Neural cell (in vitro differentiated cells): ENCODE results near the gene EVC. TPM values are rescaled to one million over a fixed set of nuclear protein-coding genes. Genes with fewer than 3 reads are reported as not detected.

Source experiments
- H2AFZ ChIP-seq: fragments of 200-600, 300-800 bp; sonication (generic), shearing (Covaris generic); 2 replicates; pipeline ENCODE4 v1.6.0; 2014; ENCODE audit warnings: low read depth, mild to moderate bottlenecking, antibody characterized with exemption, low read length, moderate library complexity
- H3F3A ChIP-seq: fragments of 200-600 bp; shearing (Covaris generic); 2 replicates; pipeline ENCODE4 v1.6.1; 2016; ENCODE audit warnings: mild to moderate bottlenecking, moderate library complexity, mixed read lengths, antibody characterized with exemption, low read length; ENCODE audit not compliant: insufficient read depth, poor library complexity, severe bottlenecking
- H3K27ac ChIP-seq: fragments of 200-600, 300-800 bp; sonication (generic), shearing (Covaris generic); 2 replicates; pipeline ENCODE4 v1.5.1; 2014; ENCODE audit warnings: mild to moderate bottlenecking, low read length, moderate library complexity
- H3K27me3 ChIP-seq: fragments of 300-800, 200-600 bp; sonication (generic), shearing (Covaris generic); 2 replicates; pipeline ENCODE4 v1.6.0; 2014; ENCODE audit warnings: mild to moderate bottlenecking, low read depth, low read length, moderate library complexity; ENCODE audit not compliant: insufficient read depth
- H3K36me3 ChIP-seq: fragments of 300-800, 200-600 bp; sonication (generic), shearing (Covaris generic); 2 replicates; pipeline ENCODE4 v1.5.1; 2014; ENCODE audit warnings: mild to moderate bottlenecking, antibody characterized with exemption, low read length, moderate library complexity; ENCODE audit not compliant: insufficient read depth
- H3K4me2 ChIP-seq: fragments of 300-800, 200-600 bp; sonication (generic), shearing (Covaris generic); 2 replicates; pipeline ENCODE4 v1.6.0; 2014; ENCODE audit warnings: mild to moderate bottlenecking, low read length
- H3K4me3 ChIP-seq: fragments of 300-800, 200-600 bp; sonication (generic), shearing (Covaris generic); 2 replicates; pipeline ENCODE4 v1.5.1; 2014; ENCODE audit warnings: mild to moderate bottlenecking, low read length, moderate library complexity
- H3K79me2 ChIP-seq: fragments of 200-600 bp; shearing (Covaris generic); replicated peaks from 2 replicates; pipeline ENCODE4 v1.6.0; 2014; ENCODE audit warnings: mild to moderate bottlenecking, low read length, moderate library complexity; ENCODE audit not compliant: insufficient read depth
- H3K9ac ChIP-seq: fragments of 300-800, 200-600 bp; sonication (generic), shearing (Covaris generic); 2 replicates; pipeline ENCODE4 v1.6.1; 2016; ENCODE audit warnings: mild to moderate bottlenecking, low read length, mixed read lengths
- H3K9me2 ChIP-seq: fragments of 200-600 bp; shearing (Covaris generic); 2 replicates; pipeline ENCODE4 v1.6.1; 2016; ENCODE audit warnings: mild to moderate bottlenecking, low read length, mixed read lengths; ENCODE audit not compliant: insufficient read depth
- H3K9me3 ChIP-seq: fragments of 200-600, 300-800 bp; sonication (generic), shearing (Covaris generic); 2 replicates; pipeline ENCODE4 v1.6.1; 2016; ENCODE audit warnings: mild to moderate bottlenecking, mixed run types, low read length, moderate library complexity, mixed read lengths
- H4K20me1 ChIP-seq: fragments of 200-600 bp; shearing (Covaris generic); 2 replicates; pipeline ENCODE4 v1.6.1; 2016; ENCODE audit warnings: mild to moderate bottlenecking, mixed run types; ENCODE audit not compliant: insufficient read depth
- EP300 ChIP-seq: fragments of 450-650 bp; conservative IDR thresholded peaks from 2 replicates; pipeline ENCODE4 v1.6.1; 2014; ENCODE audit warnings: antibody characterized with exemption, mild to moderate bottlenecking, moderate library complexity; ENCODE audit not compliant: poor library complexity, severe bottlenecking
- EZH2 ChIP-seq: fragments of 200-600, 300-800 bp; shearing (Covaris generic), sonication (generic); IDR thresholded peaks from 2 replicates; pipeline ENCODE4 v1.6.1; 2014; ENCODE audit warnings: antibody characterized with exemption, low read length, borderline replicate concordance, mild to moderate bottlenecking; ENCODE audit not compliant: insufficient read depth, poor library complexity, severe bottlenecking
- MXI1 ChIP-seq: fragments of 450-650 bp; conservative IDR thresholded peaks from 2 replicates; pipeline ENCODE4 v1.6.1; 2014; ENCODE audit warnings: antibody characterized with exemption, mild to moderate bottlenecking; ENCODE audit not compliant: poor library complexity, severe bottlenecking
- POLR2AphosphoS5 ChIP-seq: IDR thresholded peaks from 2 replicates; pipeline ENCODE4 v1.6.1; 2012
- RAD21 ChIP-seq: fragments of 450-650 bp; conservative IDR thresholded peaks from 2 replicates; pipeline ENCODE4 v1.6.1; 2014; ENCODE audit warnings: antibody characterized with exemption, mild to moderate bottlenecking, moderate library complexity
- SMC3 ChIP-seq: fragments of 450-650 bp; conservative IDR thresholded peaks from 2 replicates; pipeline ENCODE4 v1.6.1; 2014; ENCODE audit warnings: antibody characterized with exemption, mild to moderate bottlenecking, moderate library complexity; ENCODE audit not compliant: poor library complexity
- TAF1 ChIP-seq: IDR thresholded peaks from 2 replicates; pipeline ENCODE4 v1.6.1; 2012; ENCODE audit warnings: low read depth
- polyA plus RNA-seq: library from polyadenylated mRNA; depleted of rRNA; stranded (reverse); fragments of >200 nt; gene quantifications from 2 replicates; pipeline ENCODE4 v1.2.3, GENCODE V29; 2014
- TF ChIP-seq, protein P1 (sequence below): IDR thresholded peaks from 2 replicates; pipeline ENCODE4 v1.6.1; 2012; ENCODE audit warnings: borderline replicate concordance
- TF ChIP-seq, protein P2 (sequence below): fragments of 450-650 bp; IDR thresholded peaks from 2 replicates; pipeline ENCODE4 v1.5.1; 2014; ENCODE audit warnings: antibody characterized with exemption, mild to moderate bottlenecking, moderate library complexity; ENCODE audit not compliant: poor library complexity, severe bottlenecking

EVC gene
- polyA plus RNA-seq, 1 donor from 2014 or later, result 0.48 TPM

DNA sequence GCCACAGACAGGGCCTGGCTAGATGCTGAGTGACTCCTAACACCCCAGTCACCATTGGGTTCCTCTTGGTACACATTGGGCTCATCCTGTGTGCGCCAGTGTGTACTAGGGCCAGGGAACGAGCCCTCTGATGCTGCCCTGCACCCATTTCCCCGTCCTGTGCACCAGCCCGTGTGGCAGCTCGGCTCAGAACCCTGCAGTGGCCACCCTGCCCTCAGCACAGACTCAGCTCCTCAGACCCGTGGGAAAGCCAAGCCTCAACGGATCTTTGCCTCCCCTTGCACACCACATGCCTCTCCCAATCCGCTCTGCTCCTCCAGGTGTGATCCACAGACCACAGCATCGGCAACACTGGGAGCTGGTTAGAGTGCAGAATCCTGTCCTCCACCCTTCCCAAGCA, 38.6 kb downstream of the EVC start:
- H3K36me3 ChIP-seq, result no peaks in the 10 kb centered on the region
- H3K79me2 ChIP-seq, result no peaks in the 10 kb centered on the region
- H3K4me2 ChIP-seq, result no peak overlapping the region
- no peaks in the 10 kb centered on the region for H3K9me2 ChIP-seq
- H3K27me3 ChIP-seq, result no peaks in the 10 kb centered on the region
- no peaks in the 10 kb centered on the region for H3K9me3 ChIP-seq
- no peaks in the 10 kb centered on the region for H4K20me1 ChIP-seq
- no peak overlapping the region for H3K9ac ChIP-seq
- H3K4me3 ChIP-seq, result no peak overlapping the region
- TF ChIP-seq, protein P1, sequence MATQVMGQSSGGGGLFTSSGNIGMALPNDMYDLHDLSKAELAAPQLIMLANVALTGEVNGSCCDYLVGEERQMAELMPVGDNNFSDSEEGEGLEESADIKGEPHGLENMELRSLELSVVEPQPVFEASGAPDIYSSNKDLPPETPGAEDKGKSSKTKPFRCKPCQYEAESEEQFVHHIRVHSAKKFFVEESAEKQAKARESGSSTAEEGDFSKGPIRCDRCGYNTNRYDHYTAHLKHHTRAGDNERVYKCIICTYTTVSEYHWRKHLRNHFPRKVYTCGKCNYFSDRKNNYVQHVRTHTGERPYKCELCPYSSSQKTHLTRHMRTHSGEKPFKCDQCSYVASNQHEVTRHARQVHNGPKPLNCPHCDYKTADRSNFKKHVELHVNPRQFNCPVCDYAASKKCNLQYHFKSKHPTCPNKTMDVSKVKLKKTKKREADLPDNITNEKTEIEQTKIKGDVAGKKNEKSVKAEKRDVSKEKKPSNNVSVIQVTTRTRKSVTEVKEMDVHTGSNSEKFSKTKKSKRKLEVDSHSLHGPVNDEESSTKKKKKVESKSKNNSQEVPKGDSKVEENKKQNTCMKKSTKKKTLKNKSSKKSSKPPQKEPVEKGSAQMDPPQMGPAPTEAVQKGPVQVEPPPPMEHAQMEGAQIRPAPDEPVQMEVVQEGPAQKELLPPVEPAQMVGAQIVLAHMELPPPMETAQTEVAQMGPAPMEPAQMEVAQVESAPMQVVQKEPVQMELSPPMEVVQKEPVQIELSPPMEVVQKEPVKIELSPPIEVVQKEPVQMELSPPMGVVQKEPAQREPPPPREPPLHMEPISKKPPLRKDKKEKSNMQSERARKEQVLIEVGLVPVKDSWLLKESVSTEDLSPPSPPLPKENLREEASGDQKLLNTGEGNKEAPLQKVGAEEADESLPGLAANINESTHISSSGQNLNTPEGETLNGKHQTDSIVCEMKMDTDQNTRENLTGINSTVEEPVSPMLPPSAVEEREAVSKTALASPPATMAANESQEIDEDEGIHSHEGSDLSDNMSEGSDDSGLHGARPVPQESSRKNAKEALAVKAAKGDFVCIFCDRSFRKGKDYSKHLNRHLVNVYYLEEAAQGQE, result no peak
- TF ChIP-seq RAD21 (no peak), TAF1 (no peak), POLR2AphosphoS5 (no peak)
- TF ChIP-seq, protein P2, sequence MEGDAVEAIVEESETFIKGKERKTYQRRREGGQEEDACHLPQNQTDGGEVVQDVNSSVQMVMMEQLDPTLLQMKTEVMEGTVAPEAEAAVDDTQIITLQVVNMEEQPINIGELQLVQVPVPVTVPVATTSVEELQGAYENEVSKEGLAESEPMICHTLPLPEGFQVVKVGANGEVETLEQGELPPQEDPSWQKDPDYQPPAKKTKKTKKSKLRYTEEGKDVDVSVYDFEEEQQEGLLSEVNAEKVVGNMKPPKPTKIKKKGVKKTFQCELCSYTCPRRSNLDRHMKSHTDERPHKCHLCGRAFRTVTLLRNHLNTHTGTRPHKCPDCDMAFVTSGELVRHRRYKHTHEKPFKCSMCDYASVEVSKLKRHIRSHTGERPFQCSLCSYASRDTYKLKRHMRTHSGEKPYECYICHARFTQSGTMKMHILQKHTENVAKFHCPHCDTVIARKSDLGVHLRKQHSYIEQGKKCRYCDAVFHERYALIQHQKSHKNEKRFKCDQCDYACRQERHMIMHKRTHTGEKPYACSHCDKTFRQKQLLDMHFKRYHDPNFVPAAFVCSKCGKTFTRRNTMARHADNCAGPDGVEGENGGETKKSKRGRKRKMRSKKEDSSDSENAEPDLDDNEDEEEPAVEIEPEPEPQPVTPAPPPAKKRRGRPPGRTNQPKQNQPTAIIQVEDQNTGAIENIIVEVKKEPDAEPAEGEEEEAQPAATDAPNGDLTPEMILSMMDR, result no peak
- no peaks in the 10 kb centered on the region for H3F3A ChIP-seq
- no peak overlapping the region for H3K27ac ChIP-seq
- no peak overlapping the region for H2AFZ ChIP-seq

DNA sequence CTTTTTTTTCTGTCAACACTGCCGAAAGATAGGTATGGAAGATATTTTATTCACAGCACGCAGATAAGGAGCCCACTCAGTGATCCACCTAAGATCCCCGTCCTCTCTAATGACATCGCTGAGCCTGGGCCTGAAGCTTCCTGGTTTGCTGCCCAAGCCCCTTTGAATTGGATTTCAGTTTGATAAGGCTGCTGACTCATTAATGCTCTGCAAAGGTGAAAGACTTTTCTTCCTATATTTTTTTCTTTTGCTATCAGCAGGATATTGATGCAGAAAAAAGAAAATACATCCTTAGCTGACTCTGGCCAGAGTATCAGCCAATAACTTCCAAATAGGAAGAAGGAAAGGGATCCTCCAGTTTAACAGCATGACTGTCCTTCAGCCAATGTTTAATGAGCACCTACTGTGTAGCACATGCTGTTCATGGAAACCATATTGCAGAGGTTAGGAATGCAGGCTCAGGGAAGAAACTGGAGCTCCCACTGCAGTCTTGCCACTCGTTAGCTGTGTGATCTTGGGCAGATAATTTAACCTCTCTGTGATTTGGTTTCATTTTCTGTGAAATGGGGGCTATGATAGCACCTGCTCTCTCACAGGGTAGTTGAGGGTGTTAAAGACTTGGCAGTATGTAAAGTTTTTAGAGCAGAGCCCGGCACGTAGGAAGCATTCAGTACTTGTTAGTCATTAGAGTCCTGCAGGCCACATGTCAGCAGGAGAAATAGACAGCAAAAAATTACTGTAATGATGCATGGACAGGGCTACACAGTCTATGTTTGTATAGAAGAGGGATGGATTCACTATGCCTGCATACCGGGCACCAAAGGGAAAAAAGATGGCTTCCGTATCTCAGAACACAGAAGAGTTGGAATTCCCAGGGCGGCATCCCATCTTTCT, 39.3 kb downstream of the EVC start:
- no peaks in the 10 kb centered on the region for H3K36me3 ChIP-seq
- H4K20me1 ChIP-seq, result no peaks in the 10 kb centered on the region
- no peak overlapping the region for H3K4me2 ChIP-seq
- H3K9ac ChIP-seq, result no peak overlapping the region
- H3K9me2 ChIP-seq, result no peaks in the 10 kb centered on the region
- no peaks in the 10 kb centered on the region for H3K27me3 ChIP-seq
- no peak overlapping the region for H2AFZ ChIP-seq
- H3K79me2 ChIP-seq, result no peaks in the 10 kb centered on the region
- TF ChIP-seq, protein P2, result no peak
- no peak for TF ChIP-seq POLR2AphosphoS5
- TF ChIP-seq SMC3, result no peak
- TF ChIP-seq EZH2, result no peak
- no peak for TF ChIP-seq EP300
- no peak for TF ChIP-seq MXI1
- TF ChIP-seq, protein P1, result no peak
- no peak overlapping the region for H3K27ac ChIP-seq
- no peak overlapping the region for H3K4me3 ChIP-seq
- H3F3A ChIP-seq, result no peaks in the 10 kb centered on the region
- no peaks in the 10 kb centered on the region for H3K9me3 ChIP-seq
